WTC11 (cell line): ENCODE results near the gene ACO2. TPM values are rescaled to one million over a fixed set of nuclear protein-coding genes. Genes with fewer than 3 reads are reported as not detected.

Source experiments
- ATAC-seq: fragments of 200-7000 bp; cut with Tn5 transposase; 2 replicates; pipeline ENCODE4 v1.10.0; 2021; ENCODE audit warnings: mild to moderate bottlenecking, moderate library complexity
- CTCF ChIA-PET: fragments of 300-600 bp; sonication (Branson Sonifier 250); formaldehyde crosslinking; loops from one replicate; lab custom pipeline; 2021; ENCODE audit warnings: antibody characterized with exemption; lab: Charles Lee
- POLR2A ChIA-PET: fragments of 350-600 bp; sonication (Branson Sonifier 250); formaldehyde crosslinking; loops from one replicate; lab custom pipeline; 2021; ENCODE audit warnings: antibody characterized with exemption; lab: Charles Lee
- DNase-seq: peaks from one replicate; pipeline ENCODE4 v3.0.0; 2021; ENCODE audit warnings: low spot score
- H3K27ac Mint-ChIP-seq: 2 replicates; pipeline ENCODE4 v1.8.0; 2021; ENCODE audit warnings: mixed read lengths
- H3K27me3 Mint-ChIP-seq: 2 replicates; pipeline ENCODE4 v1.8.0; 2021; ENCODE audit warnings: low read depth, mild to moderate bottlenecking, moderate library complexity, mixed read lengths
- H3K36me3 Mint-ChIP-seq: 2 replicates; pipeline ENCODE4 v1.8.0; 2021; ENCODE audit warnings: mixed read lengths
- H3K4me1 Mint-ChIP-seq: 2 replicates; pipeline ENCODE4 v1.8.0; 2022; ENCODE audit warnings: mixed read lengths
- H3K4me3 Mint-ChIP-seq: 2 replicates; pipeline ENCODE4 v1.8.0; 2021; ENCODE audit warnings: mild to moderate bottlenecking, moderate library complexity, mixed read lengths
- H3K9me3 Mint-ChIP-seq: 2 replicates; pipeline ENCODE4 v1.8.0; 2021; ENCODE audit warnings: mixed read lengths
- CREB1 ChIP-seq: sonication (generic); formaldehyde crosslinking; IDR thresholded peaks from 2 replicates; pipeline ENCODE4 v1.8.0; 2023; ENCODE audit warnings: mild to moderate bottlenecking, missing genetic modification reagents
- E2F5 ChIP-seq: sonication (generic); formaldehyde crosslinking; IDR thresholded peaks from 2 replicates; pipeline ENCODE4 v1.8.1; 2022; ENCODE audit warnings: mild to moderate bottlenecking, moderate library complexity, missing genetic modification reagents
- EMX1 ChIP-seq: fragments of 250-450 bp; sonication (Bioruptor Pico); IDR thresholded peaks from 2 replicates; pipeline ENCODE4 v1.8.0; 2021; ENCODE audit warnings: mild to moderate bottlenecking
- ERG ChIP-seq: fragments of 250-450 bp; sonication (Bioruptor Pico); IDR thresholded peaks from 2 replicates; pipeline ENCODE4 v1.8.0; 2021; ENCODE audit warnings: mild to moderate bottlenecking
- GABPB1 ChIP-seq: sonication (generic); formaldehyde crosslinking; IDR thresholded peaks from 2 replicates; pipeline ENCODE4 v1.8.1; 2023; ENCODE audit warnings: mild to moderate bottlenecking, missing genetic modification reagents
- GTF2I ChIP-seq: fragments of 250-450 bp; sonication (Bioruptor Pico); conservative IDR thresholded peaks from 2 replicates; pipeline ENCODE4 v1.4.0; 2021; ENCODE audit warnings: mild to moderate bottlenecking
- MLX ChIP-seq: sonication (generic); formaldehyde crosslinking; IDR thresholded peaks from 2 replicates; pipeline ENCODE4 v1.8.1; 2023; ENCODE audit warnings: mild to moderate bottlenecking, missing genetic modification reagents, moderate library complexity
- MYBL2 ChIP-seq: sonication (generic); formaldehyde crosslinking; IDR thresholded peaks from 2 replicates; pipeline ENCODE4 v1.8.1; 2023; ENCODE audit warnings: mild to moderate bottlenecking, moderate library complexity, missing genetic modification reagents
- NFATC4 ChIP-seq: fragments of 250-450 bp; sonication (Bioruptor Pico); IDR thresholded peaks from 2 replicates; pipeline ENCODE4 v1.9.0; 2021; ENCODE audit warnings: mild to moderate bottlenecking
- NFYB ChIP-seq: sonication (generic); formaldehyde crosslinking; conservative IDR thresholded peaks from 2 replicates; pipeline ENCODE4 v1.8.0; 2022; ENCODE audit warnings: low read depth, missing genetic modification reagents
- TEAD4 ChIP-seq: sonication (generic); formaldehyde crosslinking; IDR thresholded peaks from 2 replicates; pipeline ENCODE4 v1.8.0; 2022; ENCODE audit warnings: mild to moderate bottlenecking, missing genetic modification reagents
- ZBTB43 ChIP-seq: sonication (generic); formaldehyde crosslinking; IDR thresholded peaks from 2 replicates; pipeline ENCODE4 v1.8.1; 2023; ENCODE audit warnings: mild to moderate bottlenecking, missing genetic modification reagents
- ZNF121 ChIP-seq: sonication (generic); formaldehyde crosslinking; IDR thresholded peaks from 2 replicates; pipeline ENCODE4 v1.8.0; 2023; ENCODE audit warnings: missing genetic modification reagents
- ZNF263 ChIP-seq: sonication (generic); formaldehyde crosslinking; IDR thresholded peaks from 2 replicates; pipeline ENCODE4 v1.8.1; 2022; ENCODE audit warnings: low read depth, mild to moderate bottlenecking, moderate library complexity, missing genetic modification reagents
- ZNF281 ChIP-seq: sonication (generic); formaldehyde crosslinking; IDR thresholded peaks from 2 replicates; pipeline ENCODE4 v1.8.0; 2023; ENCODE audit warnings: mild to moderate bottlenecking, missing genetic modification reagents
- ZNF671 ChIP-seq: fragments of 250-450 bp; sonication (Bioruptor Pico); IDR thresholded peaks from 2 replicates; pipeline ENCODE4 v1.8.0; 2021; ENCODE audit warnings: mild to moderate bottlenecking
- total RNA-seq: library from RNA; stranded (reverse); gene quantifications from 3 replicates; pipeline ENCODE4 v1.2.3, GENCODE V29; 2021

ACO2 gene
- total RNA-seq, 1 experiment from 2014 or later: 104 TPM

- Mint-ChIP-seq H3K36me3 (peaks cover 20% of the 10 kb centered on the region), H3K9me3 (no peaks in the 10 kb centered on the region), H3K4me1 (no peaks in the 10 kb centered on the region), H3K27ac (no peak overlapping the region), H3K27me3 (peaks cover 2% of the 10 kb centered on the region; the same call in 1 of the 2 replicates), H3K4me3 (no peak overlapping the region)
- TF ChIP-seq GABPB1 (no peak), ERG (CRISPR knock-in tag) (no peak), EMX1 (CRISPR knock-in tag) (no peak), ZNF671 (CRISPR knock-in tag) (no peak), MLX (no peak), CREB1 (CRISPR knock-in tag) (no peak), E2F5 (CRISPR knock-in tag) (no peak), ZNF121 (no peak), ZNF281 (no peak), MYBL2 (CRISPR knock-in tag) (no peak)
- ChIA-PET CTCF (interaction anchor here (0.9 to 3.0 kb wide), 19 partner anchors 7 to 223 kb away, joined by 3 to 44 read pairs (median 4); partner anchors contain the start of genes ACO2, PHF5A, PMM1 and TEF), POLR2A (interaction anchor here (1.0 to 1.1 kb wide), 2 partner anchors 55 to 120 kb away, joined by 3 read pairs; partner anchors contain the start of gene ACO2)
- ATAC-seq: no peak
- DNase-seq: no peak
These were observed 55.3 kb downstream of the ACO2 start for GRCh38 chr22:41524251-41524661.

GRCh38 chr22:41524809-41525449 lies 56.0 kb downstream of the ACO2 start:
- no peaks in the 10 kb centered on the region for H3K9me3 Mint-ChIP-seq
- ATAC-seq: peak; percentile 8; the same call in 1 of the 2 replicates
- no peak overlapping the region; the same call in 1 of the 2 replicates for H3K27ac Mint-ChIP-seq
- no peak for TF ChIP-seq NFYB (CRISPR knock-in tag)
- TF ChIP-seq ZBTB43 (CRISPR knock-in tag): 0 out of 2 replicates have a peak, but pooled peaks have one; percentile 2
- H3K27me3 Mint-ChIP-seq: peaks cover 2% of the 10 kb centered on the region; the same call in 1 of the 2 replicates
- no peaks in the 10 kb centered on the region for H3K4me1 Mint-ChIP-seq
- peaks cover 20% of the 10 kb centered on the region for H3K36me3 Mint-ChIP-seq
- no peak overlapping the region for H3K4me3 Mint-ChIP-seq
- DNase-seq: peak; percentile 29
- ChIA-PET POLR2A (interaction anchor here (0.5 to 1.1 kb wide), 4 partner anchors 49 to 121 kb away, joined by 3 to 4 read pairs (median 3); partner anchors contain the start of gene ACO2), CTCF (interaction anchor here (1.0 to 3.0 kb wide), 16 partner anchors 8 to 223 kb away, joined by 3 to 44 read pairs (median 4); partner anchors contain the start of genes ACO2, PHF5A, PMM1 and TEF)

- ChIA-PET POLR2A (interaction anchor here (0.5 to 1.1 kb wide), 3 partner anchors 50 to 122 kb away, joined by 3 to 4 read pairs (median 3); no protein-coding TSS in a partner anchor), CTCF (interaction anchor here (1.0 to 3.0 kb wide), 16 partner anchors 7 to 224 kb away, joined by 3 to 71 read pairs (median 6); partner anchors contain the start of genes ACO2, PHF5A, PMM1 and TEF)
- H3K27ac Mint-ChIP-seq: no peak overlapping the region; the same call in 1 of the 2 replicates
- no peak for ATAC-seq
- no peaks in the 10 kb centered on the region for H3K9me3 Mint-ChIP-seq
- H3K4me3 Mint-ChIP-seq: no peak overlapping the region
- TF ChIP-seq GTF2I (CRISPR knock-in tag): no peak
- TF ChIP-seq NFATC4 (CRISPR knock-in tag): 0 out of 2 replicates have a peak, but pooled peaks have one; percentile 38
- TF ChIP-seq TEAD4 (CRISPR knock-in tag): no peak
- TF ChIP-seq ZNF263 (CRISPR knock-in tag): 0 out of 2 replicates have a peak, but pooled peaks have one; percentile 17
- no peaks in the 10 kb centered on the region for H3K4me1 Mint-ChIP-seq
- peaks cover 2% of the 10 kb centered on the region; the same call in 1 of the 2 replicates for H3K27me3 Mint-ChIP-seq
- DNase-seq: no peak
- peaks cover 20% of the 10 kb centered on the region for H3K36me3 Mint-ChIP-seq
These were observed 56.7 kb downstream of the ACO2 start for GRCh38 chr22:41525450-41526225.
